ENCODE data around the gene FHIP1B.

DNA sequence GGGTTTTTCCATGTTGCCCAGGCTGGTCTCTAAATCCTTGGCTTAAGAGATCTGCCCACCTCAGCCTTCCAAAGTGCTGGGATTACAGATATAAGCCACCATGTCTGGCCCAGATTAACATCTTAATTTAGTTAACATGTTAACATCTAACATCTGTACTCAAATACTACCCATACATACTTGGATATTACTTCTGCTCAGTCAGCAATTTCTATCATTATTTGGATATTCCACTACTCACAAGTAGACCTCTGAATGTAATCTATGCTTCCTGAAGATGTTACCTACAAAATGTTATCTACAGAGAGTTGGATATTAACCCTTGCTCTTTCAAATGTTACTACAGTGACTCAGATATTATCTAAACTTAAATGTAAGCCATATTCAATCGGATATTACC is 29.2 kb upstream of the FHIP1B start:
- TF ChIP-seq GATA3 (IDR thresholded peaks at IDR 0.05; ENCODE audit: low read depth, low read length) (no peak), GATA2 (IDR thresholded peaks at IDR 0.05; ENCODE audit: low read depth, low read length) (no peak)

All from SH-SY5Y (cell line).